HepG2 (cell line): Measurements from ENCODE around the gene CIITA. TPM values are rescaled to one million over a fixed set of nuclear protein-coding genes. Genes with fewer than 3 reads are reported as not detected.

Source experiments
- KLF11 ChIP-seq: IDR thresholded peaks from 2 replicates; pipeline ENCODE4 v1.6.1; 2016; ENCODE audit warnings: missing compliant biosample characterization
- MAFG ChIP-seq: sonication (generic); formaldehyde crosslinking; IDR thresholded peaks from 2 replicates; pipeline ENCODE4 v1.5.1; 2020; ENCODE audit warnings: mild to moderate bottlenecking, missing genetic modification reagents
- MATR3 ChIP-seq: sonication (generic); formaldehyde crosslinking; IDR thresholded peaks from 2 replicates; pipeline ENCODE4 v1.4.0; 2020; ENCODE audit warnings: missing genetic modification reagents
- MBNL3 ChIP-seq: fragments of 250-450 bp; sonication (Bioruptor Pico); conservative IDR thresholded peaks from 2 replicates; pipeline ENCODE4 v1.8.0; 2022; ENCODE audit warnings: mild to moderate bottlenecking, inconsistent platforms
- MZF1 ChIP-seq: sonication (generic); formaldehyde crosslinking; IDR thresholded peaks from 2 replicates; pipeline ENCODE4 v1.8.1; 2023; ENCODE audit warnings: mild to moderate bottlenecking, missing genetic modification reagents, borderline replicate concordance
- NKX3-1 ChIP-seq: sonication (generic); formaldehyde crosslinking; IDR thresholded peaks from 2 replicates; pipeline ENCODE4 v1.5.0; 2020; ENCODE audit warnings: missing genetic modification reagents
- NR2F1 ChIP-seq, 2 experiments: fragments of 450-650 bp in 1 of 2; formaldehyde crosslinking in 1 of 2; IDR thresholded peaks; 2 replicates each; pipeline versions ENCODE4 v1.5.0 to v1.6.1; 2016 to 2020; ENCODE audit warnings: mild to moderate bottlenecking in 1 of 2, missing compliant biosample characterization in 1 of 2, missing genetic modification reagents in 1 of 2, moderate library complexity in 1 of 2
- PHB2 ChIP-seq: fragments of 450-650 bp; IDR thresholded peaks from 2 replicates; pipeline ENCODE4 v1.6.1; 2018; ENCODE audit not compliant: partially characterized antibody
- RARA ChIP-seq: IDR thresholded peaks from 2 replicates; pipeline ENCODE4 v1.6.1; 2016; ENCODE audit warnings: missing genetic modification reagents, missing compliant biosample characterization
- RFX5 ChIP-seq: IDR thresholded peaks from 2 replicates; pipeline ENCODE4 v1.6.1; 2011; ENCODE audit warnings: low read depth, low read length, improper control_type of control experiment
- RNF2 ChIP-seq: fragments of 450-650 bp; conservative IDR thresholded peaks from 2 replicates; pipeline ENCODE4 v1.6.1; 2016; ENCODE audit warnings: low read depth
- SAFB2 ChIP-seq: sonication (generic); formaldehyde crosslinking; IDR thresholded peaks from 2 replicates; pipeline ENCODE4 v1.5.1; 2020; ENCODE audit warnings: missing genetic modification reagents, low read depth, mild to moderate bottlenecking, borderline replicate concordance
- SP5 ChIP-seq: IDR thresholded peaks from 2 replicates; pipeline ENCODE4 v1.6.1; 2016; ENCODE audit warnings: low read depth, borderline replicate concordance
- SRY ChIP-seq: sonication (generic); formaldehyde crosslinking; IDR thresholded peaks from 2 replicates; pipeline ENCODE4 v1.8.0; 2022; ENCODE audit warnings: mild to moderate bottlenecking, missing genetic modification reagents
- TBX3 ChIP-seq: fragments of 450-650 bp; IDR thresholded peaks from 2 replicates; pipeline ENCODE4 v1.6.1; 2017; ENCODE audit warnings: antibody characterized with exemption, mild to moderate bottlenecking, inconsistent platforms, borderline replicate concordance
- ZNF260 ChIP-seq: sonication (generic); formaldehyde crosslinking; IDR thresholded peaks from 2 replicates; pipeline ENCODE4 v1.4.0; 2020; ENCODE audit warnings: missing genetic modification reagents, low read depth, mild to moderate bottlenecking, borderline replicate concordance
- ZNF556 ChIP-seq: sonication (generic); formaldehyde crosslinking; IDR thresholded peaks from 2 replicates; pipeline ENCODE4 v1.4.0; 2020; ENCODE audit warnings: mild to moderate bottlenecking, missing genetic modification reagents, borderline replicate concordance
- ZNF564 ChIP-seq: sonication (generic); formaldehyde crosslinking; IDR thresholded peaks from 2 replicates; pipeline ENCODE4 v1.8.1; 2023; ENCODE audit warnings: mild to moderate bottlenecking, missing genetic modification reagents
- ZNF574 ChIP-seq: sonication (generic); formaldehyde crosslinking; IDR thresholded peaks from 2 replicates; pipeline ENCODE4 v1.4.0; 2020; ENCODE audit warnings: missing genetic modification reagents
- ZNF580 ChIP-seq: IDR thresholded peaks from 2 replicates; pipeline ENCODE4 v1.6.1; 2016; ENCODE audit warnings: low read depth, borderline replicate concordance
- ZNF616 ChIP-seq: sonication (generic); formaldehyde crosslinking; IDR thresholded peaks from 2 replicates; pipeline ENCODE4 v1.5.0; 2020; ENCODE audit warnings: low read depth, mild to moderate bottlenecking, missing genetic modification reagents
- ZNF619 ChIP-seq: sonication (generic); formaldehyde crosslinking; IDR thresholded peaks from 2 replicates; pipeline ENCODE4 v1.4.0; 2020; ENCODE audit warnings: mild to moderate bottlenecking, missing genetic modification reagents
- polyA plus RNA-seq, 8 experiments: library from polyadenylated mRNA; depleted of rRNA in 3 of 8; stranded (reverse) in 7 of 8; unstranded in 1 of 8; fragments of >200 nt; fragmentation: Illumina TruSeq in 4 of 8; extraction: Trizol in 4 of 8; gene quantifications; 2 replicates each; pipeline versions ENCODE4 v1.2.1 to v1.2.3, GENCODE V29; 2011 to 2016; ENCODE audit warnings: low read depth in 4 of 8, missing spikeins in 1 of 8, mixed read lengths in 1 of 8; ENCODE audit not compliant: insufficient read depth in 1 of 8
- total RNA-seq, 5 experiments: library from RNA; depleted of rRNA; stranded (reverse); fragments of >200 nt; fragmentation: Illumina TruSeq; extraction: Trizol; gene quantifications; 2 replicates each; pipeline ENCODE4 v1.2.3, GENCODE V29; 2016; ENCODE audit warnings: low read depth in 1 of 5
- TF ChIP-seq, protein P1 (sequence below): fragments of 450-650 bp; IDR thresholded peaks from 2 replicates; pipeline ENCODE4 v1.6.1; 2016
- TF ChIP-seq, protein P2 (sequence below): sonication (generic); formaldehyde crosslinking; IDR thresholded peaks from 2 replicates; pipeline ENCODE4 v1.4.0; 2020; ENCODE audit warnings: missing genetic modification reagents

Gene CIITA
- total and polyA plus RNA-seq, 2 of the 13 experiments (the other 11 are each of a cell fraction or from before 2014, with no cell fraction given) = 0.08 to 0.09 TPM

- TF ChIP-seq ZNF556 (CRISPR knock-in tag) = no peak
- TF ChIP-seq ZNF574 (CRISPR knock-in tag) = peak; percentile 77
- no peak for TF ChIP-seq MBNL3
- 0 out of 2 replicates have a peak, but pooled peaks have one; percentile 66 for TF ChIP-seq ZNF619 (CRISPR knock-in tag)
- TF ChIP-seq MATR3 (CRISPR knock-in tag) = no peak
- TF ChIP-seq PHB2 = no peak
- TF ChIP-seq, protein P1, sequence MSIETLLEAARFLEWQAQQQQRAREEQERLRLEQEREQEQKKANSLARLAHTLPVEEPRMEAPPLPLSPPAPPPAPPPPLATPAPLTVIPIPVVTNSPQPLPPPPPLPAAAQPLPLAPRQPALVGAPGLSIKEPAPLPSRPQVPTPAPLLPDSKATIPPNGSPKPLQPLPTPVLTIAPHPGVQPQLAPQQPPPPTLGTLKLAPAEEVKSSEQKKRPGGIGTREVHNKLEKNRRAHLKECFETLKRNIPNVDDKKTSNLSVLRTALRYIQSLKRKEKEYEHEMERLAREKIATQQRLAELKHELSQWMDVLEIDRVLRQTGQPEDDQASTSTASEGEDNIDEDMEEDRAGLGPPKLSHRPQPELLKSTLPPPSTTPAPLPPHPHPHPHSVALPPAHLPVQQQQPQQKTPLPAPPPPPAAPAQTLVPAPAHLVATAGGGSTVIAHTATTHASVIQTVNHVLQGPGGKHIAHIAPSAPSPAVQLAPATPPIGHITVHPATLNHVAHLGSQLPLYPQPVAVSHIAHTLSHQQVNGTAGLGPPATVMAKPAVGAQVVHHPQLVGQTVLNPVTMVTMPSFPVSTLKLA = no peak
- peak; percentile 64; the same call in 1 of the 2 replicates for TF ChIP-seq RARA (CRISPR knock-in tag)
- 0 out of 2 replicates have a peak, but pooled peaks have one; percentile 75 for TF ChIP-seq MZF1 (CRISPR knock-in tag)
- peak; percentile 49; the same call in 1 of the 2 replicates for TF ChIP-seq SP5 (CRISPR knock-in tag)
- TF ChIP-seq ZNF260 (CRISPR knock-in tag) = no peak
- peak; percentile 98 for TF ChIP-seq SRY (CRISPR knock-in tag)
- TF ChIP-seq, protein P2, sequence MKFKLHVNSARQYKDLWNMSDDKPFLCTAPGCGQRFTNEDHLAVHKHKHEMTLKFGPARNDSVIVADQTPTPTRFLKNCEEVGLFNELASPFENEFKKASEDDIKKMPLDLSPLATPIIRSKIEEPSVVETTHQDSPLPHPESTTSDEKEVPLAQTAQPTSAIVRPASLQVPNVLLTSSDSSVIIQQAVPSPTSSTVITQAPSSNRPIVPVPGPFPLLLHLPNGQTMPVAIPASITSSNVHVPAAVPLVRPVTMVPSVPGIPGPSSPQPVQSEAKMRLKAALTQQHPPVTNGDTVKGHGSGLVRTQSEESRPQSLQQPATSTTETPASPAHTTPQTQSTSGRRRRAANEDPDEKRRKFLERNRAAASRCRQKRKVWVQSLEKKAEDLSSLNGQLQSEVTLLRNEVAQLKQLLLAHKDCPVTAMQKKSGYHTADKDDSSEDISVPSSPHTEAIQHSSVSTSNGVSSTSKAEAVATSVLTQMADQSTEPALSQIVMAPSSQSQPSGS (CRISPR knock-in tag) = peak; percentile 84
- TF ChIP-seq TBX3 = no peak
- TF ChIP-seq ZNF580 (CRISPR knock-in tag) = peak; percentile 96; the same call in 1 of the 2 replicates
- TF ChIP-seq SAFB2 (CRISPR knock-in tag) = peak; percentile 61; the same call in 1 of the 2 replicates
- TF ChIP-seq NKX3-1 (CRISPR knock-in tag) = peak; percentile 86; the same call in 1 of the 2 replicates
- TF ChIP-seq ZNF616 = peak; percentile 75; the same call in 1 of the 2 replicates
- no peak for TF ChIP-seq NR2F1 (CRISPR knock-in tag; IDR thresholded peaks at IDR 0.05)
- TF ChIP-seq RFX5 = no peak
- peak; percentile 98 for TF ChIP-seq KLF11 (CRISPR knock-in tag)
- no peak for TF ChIP-seq RNF2
- TF ChIP-seq ZNF564 (CRISPR knock-in tag) = 0 out of 2 replicates have a peak, but pooled peaks have one; percentile 69
- no peak for TF ChIP-seq MAFG (CRISPR knock-in tag)
Measured at GRCh38 chr16:10895053-10895946, 18.3 kb downstream of the CIITA start (continued).
